GM19463 (cell line): ENCODE data around the gene ADPRHL1.
"Not testable (repeated sequence)": the region's sequence is repeated elsewhere in the genome, so short reads cannot be mapped to it uniquely, and the experiment has no call there.

Experiments used
- ATAC-seq: cut with Tn5 transposase; IDR thresholded peaks from one replicate; pipeline ENCODE4 v1.9.1; 2021; ENCODE audit warnings: mild to moderate bottlenecking, moderate library complexity; ENCODE audit not compliant: unreplicated experiment

Gene ADPRHL1

DNA sequence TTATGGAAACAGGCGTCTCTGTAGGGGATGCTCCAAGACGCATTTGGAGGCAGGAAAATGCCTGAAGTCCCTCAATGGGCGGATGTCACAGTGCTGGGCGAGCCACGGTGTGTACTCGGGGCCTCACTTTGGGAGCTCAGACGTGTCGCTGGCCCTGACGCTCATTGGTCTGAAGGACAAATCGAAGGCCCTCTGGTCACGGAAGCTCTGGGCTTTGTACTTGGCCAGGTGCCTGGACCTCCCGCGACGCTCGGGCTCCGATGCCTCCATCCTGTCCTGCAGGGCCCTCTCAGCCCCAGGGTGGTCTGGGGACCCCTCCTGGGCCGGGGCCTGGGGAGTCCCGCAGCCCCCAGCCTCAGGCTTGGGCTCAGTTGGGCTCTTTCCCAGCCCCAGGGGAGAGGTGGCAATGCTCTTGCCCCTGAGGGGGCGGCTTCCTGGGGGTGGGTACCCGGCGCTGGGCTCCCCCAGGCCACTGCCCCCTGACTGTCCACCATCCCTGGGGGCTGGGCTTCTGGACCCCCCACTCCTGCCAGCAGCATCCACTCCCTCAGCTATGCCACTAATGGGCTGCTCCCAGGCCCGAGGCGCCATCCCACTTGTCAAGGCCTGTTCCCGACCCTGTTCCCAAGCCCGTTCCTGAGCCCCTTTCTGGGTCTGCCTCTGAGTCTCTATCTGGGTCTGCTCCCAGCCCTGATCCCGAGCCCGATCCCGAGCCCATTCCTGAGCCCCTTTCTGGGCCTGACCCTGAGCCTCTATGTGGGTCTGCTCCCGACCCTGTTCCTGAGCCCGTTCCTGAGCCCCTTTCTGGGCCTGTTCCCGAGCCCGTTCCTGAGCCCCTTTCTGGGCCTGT, 49.8 kb downstream of the ADPRHL1 start:
- ATAC-seq = no peak

DNA sequence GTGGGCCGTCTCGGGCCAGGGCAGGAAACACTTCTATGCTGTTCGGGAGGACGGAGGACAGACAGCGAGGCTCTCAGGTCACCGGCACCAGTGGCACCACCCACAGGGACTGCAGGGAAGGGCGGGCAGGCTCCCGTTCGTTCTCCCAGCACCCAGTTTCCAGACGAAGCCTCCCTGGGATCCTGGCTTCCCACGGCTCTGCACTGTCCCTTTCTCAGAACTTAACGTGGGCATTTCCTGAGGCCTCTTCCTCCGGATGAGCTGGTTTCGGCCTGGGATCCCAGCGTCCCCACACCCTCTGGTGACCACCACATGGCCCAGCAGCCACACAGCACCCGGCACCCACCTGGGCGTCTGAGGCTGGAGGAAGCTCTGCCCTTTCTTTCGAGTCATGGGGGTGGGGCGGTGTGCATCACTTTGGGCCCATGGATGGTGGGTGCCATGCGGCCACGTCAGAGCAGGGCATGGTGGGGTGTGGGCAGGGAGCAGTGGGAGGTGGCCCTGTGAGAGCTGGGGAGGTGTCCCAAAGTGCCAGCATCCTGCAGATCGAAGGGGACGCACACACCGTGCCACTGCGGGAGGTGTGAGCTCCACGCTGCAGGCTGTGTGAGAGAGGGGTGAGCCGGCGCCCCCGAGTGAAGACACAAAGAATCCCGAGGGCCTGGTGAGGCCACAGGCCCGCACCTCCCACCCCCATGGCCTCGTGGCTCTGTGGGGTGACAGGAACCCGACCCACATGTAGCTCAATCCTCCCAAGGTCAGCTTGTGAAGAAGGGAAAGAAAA, 50.6 kb downstream of the ADPRHL1 start:
- no peak for ATAC-seq

DNA sequence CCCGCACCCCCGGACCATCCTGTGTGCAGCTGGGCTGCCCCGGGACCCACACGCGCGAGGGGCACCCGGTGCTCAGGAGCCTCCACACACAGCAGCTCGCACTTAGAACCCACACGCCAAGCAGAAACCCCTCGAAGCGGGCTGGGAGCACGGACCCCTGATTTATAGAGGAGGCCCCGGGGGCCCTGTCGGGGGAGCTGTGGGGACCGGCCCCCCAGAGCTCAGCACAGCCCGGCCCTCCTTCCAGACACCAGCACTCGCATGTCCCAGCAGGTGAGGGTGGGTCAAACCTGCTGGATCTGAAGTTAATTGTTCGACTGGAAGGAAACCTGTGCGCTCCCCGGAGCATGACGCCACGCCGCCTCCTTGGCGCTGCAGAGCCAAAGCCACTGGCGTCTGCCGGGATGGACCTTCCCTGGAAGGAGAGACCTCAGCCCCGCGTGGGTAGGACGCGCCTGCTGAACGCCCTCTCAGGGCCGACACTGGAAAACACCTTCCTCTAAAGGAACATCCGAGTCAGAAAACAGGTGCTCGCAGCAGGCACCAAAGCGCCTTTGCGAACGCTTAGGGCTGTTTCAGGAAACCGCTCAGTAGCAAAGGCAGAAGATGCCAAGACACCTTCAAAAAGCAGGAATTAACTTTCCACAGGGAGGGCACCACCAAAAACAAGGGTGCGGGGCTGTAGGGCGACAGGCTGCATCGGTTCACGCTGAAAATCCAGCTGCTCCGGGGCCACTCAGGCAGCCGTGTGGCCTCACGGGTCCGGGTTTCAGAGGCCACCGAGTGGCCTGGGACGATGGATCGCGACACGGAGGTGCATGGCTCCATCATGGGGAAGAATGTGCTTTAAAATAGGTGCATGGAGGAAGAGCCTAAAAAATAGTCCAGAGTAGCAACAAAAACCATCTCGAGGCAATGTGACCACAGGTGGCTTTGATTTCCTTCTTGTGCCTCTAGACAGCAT, 51.6 kb downstream of the ADPRHL1 start:
- ATAC-seq = no peak

DNA sequence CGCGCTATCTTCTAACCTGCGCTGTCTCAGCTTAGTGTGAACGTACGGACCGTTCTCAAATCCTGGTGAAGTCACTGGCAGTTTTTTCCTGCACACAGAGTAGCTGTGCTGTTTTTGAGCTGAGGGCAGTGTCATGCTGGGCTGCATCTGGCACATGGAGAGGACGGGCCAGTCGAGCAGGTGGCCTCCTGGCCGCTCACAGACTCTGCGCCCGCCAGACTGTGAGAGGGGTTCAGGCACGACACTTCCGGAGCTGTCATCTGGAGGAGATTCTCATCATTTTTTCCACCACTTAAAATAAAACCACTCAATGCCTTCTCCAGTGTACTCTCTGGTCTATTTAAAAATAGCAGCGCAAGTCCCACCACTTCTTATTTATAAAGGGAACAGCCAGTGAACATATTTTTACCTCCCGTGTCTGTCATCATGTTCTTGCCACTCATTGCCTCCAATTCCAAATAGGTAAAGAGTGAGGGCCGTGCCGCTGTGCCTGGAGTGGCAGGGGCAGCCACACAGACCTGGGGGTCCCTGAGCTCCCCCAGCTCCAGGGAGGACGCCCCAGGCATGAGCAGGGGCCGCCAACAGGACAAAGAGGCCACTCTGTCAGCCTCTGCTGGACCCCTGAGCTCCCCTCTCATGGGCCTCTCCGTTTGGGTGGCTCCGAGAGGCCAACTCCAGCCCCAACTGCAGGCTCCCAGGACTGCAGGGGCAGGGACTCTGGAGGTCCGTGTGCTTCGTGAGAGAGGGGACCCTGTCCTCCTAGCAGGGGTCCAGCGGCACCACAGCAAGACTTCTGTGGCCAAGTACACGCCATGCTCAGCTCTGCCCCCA, 52.5 kb downstream of the ADPRHL1 start:
- no peak for ATAC-seq

DNA sequence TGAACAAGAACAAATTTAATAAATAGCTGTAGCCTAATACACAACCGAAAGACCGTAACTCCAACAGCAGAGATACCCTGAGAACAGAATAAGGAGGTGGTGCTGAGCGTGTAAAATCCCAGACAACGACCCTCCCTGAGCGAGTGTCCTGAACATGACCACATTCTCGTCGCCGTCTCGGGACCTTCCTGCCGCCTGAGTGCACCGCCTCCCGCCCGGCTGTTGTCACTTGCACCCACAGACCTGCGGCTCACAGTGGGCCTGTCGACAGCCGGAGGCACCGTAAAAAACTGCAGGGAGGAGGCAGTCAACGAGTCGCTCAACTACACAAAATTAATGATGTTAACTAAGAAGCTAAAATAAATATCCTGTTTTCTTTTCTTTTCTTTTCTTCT, 53.5 kb downstream of the ADPRHL1 start:
- ATAC-seq = no peak

DNA sequence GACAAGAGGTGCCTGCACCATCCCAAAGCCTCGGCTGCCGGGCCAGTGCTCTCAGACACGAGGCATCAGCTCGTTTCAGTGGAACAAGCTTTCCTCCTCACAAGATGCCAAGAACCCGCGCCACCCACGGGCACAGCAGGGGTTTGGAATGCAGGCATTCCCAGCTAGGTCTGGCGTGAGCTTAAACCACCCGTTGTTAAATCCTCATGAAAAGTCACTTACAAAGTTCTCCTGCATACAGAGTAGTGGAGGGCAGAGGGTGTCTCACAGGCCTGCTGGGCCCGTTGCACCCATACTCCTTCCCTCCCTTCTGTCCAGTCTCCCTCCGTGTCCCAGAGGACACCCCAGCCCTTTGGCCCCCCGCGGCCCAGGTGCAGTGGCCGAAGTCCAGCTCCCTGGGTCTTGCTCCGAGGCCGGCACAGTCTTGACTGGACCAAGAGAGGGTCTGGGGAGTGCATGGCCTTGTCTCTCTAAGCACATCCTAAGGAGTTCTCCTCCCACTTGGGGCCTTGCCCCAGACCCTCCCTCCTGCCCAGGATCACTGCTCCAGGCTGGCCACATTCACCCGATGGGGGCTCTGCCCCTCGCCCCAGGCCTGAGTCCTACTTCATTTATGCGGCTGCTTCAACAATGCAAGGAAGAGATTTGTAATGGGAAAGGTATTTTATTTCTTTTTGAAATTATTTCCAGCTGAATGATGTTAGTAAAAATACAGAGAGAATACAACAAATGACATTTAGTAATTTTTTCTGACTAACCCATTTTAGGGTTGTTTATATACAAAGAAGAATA, 54.1 kb downstream of the ADPRHL1 start:
- ATAC-seq = no peak

DNA sequence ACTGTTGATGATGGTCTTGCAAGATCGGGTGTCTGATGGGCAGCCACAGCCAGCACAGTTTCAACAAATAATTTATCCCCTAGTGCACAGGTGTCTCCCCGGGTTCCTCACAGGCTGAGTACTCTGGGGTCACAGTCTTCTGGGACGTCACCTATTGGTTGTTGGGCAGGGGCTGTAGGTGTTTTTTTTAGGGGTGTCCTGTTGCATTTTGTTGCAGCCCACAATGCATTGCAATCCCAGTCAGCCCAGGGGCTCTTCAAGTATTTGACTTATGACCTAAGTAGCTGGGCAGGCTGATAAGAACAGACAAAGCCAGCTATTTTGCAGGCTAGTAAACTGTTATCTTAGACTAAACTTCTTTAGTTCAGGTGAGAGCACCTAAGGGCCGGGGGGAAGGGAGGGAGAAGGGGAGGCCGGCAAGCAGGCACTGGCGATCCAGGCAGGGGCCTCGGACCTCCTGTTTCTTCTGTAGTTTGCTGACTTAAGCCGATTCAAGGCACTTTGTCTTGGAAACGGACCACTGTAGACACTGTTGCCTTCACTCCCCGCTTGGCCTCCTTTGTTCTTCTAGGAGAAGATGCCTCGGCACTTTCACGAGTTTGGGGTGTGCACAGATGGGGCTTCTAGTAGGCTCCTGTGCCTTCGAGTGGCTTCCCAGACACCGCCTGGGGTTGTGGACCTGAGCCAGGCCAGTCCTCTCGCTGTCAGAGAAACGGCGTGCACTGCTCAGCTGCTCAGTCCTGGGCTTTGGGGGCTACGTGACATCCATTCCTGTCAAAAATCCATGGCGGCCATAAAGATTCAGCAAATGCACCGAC, 55.5 kb downstream of the ADPRHL1 start:
- ATAC-seq = no peak

DNA sequence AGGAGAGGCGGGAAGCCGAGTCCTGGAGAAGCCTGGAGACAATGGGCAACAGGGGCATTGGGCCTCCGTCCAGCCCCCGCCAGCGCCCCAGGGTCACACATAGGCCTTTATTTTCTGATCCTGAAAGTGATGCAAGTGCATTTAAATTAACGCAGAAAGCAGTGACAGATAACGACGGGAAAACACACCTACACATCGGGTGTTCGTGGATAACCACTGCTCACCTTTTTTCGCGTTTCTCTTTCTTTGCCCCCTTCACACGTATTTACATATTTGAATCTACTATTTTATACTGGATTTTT, 59.0 kb downstream of the ADPRHL1 start:
- ATAC-seq = no peak

DNA sequence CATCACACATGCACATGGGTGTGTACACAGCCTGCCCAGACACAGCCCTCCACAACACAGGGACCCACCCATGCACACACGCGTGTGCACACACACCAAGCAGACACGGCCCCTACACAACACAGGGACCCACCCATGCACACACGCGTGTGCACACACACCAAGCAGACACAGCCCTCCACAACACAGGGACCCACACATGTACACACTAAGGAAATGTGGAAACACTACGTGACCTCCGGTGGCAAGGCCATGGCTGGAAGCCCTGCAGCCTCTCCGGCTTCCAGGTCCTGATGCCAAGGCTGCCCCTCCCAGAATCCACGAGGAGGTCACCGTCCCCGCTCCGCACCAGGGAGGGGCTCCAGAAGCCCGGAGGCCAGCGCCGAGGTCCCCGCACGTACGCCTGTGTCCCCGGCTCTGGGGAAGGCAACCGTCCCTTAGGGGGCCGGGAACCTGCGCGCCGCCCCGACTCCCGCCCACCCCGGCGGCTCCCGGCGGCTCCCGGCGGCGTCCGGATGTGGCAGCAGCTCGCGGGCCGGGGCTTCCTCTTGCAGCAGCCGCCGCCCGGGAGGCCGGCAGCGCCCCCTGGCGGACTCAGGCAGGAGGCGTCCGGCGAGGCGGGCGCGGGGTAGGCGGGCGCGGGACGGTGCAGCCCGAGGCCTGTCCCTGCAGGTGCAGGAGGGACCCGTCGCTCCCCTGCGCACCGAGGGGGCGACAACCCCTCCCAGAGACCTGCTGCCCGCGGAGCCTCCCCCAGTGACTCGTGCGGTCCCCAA, 59.5 kb downstream of the ADPRHL1 start:
- peak; percentile 97 for ATAC-seq

DNA sequence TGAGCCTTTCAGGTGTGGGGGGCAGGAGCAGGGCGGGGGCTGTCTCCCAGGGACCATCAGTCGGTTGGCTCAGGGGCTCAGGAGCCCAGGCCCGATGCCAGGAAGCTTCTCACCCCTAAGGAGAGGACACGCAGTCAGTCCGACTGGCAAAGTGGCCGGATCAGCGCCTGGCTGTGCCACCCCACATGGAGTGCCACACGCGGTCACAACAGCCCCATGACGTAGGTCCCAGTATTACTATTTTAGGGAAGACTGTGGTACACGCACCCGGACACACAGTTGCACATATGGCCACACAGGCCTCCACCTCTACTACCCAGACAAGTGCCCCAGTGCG, 60.1 kb downstream of the ADPRHL1 start:
- ATAC-seq = no peak

DNA sequence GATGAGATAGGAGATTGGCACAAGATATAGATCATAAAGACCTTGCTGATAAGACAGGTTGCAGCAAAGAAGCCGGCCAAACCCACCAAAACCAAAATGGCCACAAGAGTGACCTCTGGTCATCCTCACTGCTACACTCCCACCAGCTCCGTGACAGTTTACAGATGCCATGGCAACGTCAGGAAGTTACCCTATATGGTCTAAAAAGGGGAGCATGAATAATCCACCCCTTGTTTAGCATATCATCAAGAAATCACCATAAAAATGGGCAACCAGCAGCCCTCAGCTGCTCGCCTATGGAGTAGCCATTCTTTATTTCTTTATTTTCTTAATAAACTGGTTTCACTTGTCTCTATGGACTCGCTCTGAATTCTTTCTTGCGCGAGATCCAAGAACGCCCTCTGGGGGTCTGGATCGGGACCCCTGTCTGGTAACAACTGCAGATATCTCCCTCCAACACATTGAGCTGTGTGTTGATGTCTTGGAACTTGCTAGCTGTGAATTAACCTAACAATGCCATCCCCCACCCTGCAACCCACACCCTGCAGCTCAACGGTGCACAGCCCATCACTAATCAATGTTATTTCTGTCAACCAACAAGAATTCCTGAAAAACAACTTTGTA, 62.3 kb downstream of the ADPRHL1 start:
- no peak for ATAC-seq

DNA sequence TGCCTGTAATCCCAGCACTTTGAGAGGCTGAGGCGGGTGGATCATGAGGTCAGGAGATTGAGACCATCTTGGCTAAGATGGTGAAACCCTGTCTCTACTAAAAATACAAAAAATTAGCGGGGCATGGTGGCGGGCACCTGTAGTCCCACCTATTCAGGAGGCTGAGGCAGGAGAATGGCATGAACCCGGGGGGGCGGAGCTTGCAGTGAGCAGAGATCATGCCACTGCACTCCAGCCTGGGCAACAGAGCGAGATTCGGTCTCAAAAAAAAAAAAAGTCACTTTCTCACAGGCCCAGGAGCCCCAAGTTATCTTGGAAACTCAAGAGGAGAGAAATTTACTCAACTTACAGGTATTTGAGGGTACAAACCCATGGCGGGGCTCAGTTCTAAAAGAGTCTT, 63.7 kb downstream of the ADPRHL1 start:
- not testable (repeated sequence) for ATAC-seq

DNA sequence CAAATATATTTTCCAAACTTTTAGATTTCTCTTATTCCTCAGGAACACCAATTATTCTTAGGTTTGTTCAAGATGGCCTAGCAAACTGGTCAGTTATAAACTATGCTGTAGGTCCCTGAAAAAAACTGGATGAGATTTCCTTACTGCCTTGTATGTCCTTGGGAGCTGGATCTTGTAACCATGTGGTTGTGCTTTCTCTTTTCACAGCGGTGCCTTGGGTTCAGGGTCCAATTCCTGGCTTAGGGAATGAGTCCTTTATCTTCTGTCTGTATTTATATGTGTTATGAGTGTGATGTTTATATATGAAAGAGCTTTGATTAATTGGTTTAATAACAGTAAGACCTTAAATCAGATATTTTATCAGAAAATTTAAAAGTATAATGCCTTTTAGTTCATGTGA, 65.9 kb downstream of the ADPRHL1 start:
- ATAC-seq = no peak

DNA sequence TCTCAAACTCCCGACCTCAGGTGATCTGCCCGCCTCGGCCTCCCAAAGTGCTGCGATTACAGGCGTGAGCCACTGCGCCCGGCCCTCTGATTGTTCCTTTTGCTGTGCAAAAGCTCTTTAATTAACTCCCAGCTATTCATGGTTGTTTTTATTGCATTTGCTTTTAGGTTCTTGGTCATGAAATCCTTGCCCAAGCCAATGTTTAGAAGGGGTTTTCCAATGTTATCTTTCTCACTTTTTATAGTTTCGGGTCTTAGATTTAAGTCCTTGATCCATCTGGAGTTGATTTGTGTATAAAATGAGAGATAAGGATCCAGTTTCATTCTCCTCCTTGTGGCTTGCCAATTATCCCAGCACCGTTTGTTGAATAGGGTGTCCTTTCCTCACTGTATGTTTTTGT, 70.2 kb downstream of the ADPRHL1 start:
- no peak for ATAC-seq

DNA sequence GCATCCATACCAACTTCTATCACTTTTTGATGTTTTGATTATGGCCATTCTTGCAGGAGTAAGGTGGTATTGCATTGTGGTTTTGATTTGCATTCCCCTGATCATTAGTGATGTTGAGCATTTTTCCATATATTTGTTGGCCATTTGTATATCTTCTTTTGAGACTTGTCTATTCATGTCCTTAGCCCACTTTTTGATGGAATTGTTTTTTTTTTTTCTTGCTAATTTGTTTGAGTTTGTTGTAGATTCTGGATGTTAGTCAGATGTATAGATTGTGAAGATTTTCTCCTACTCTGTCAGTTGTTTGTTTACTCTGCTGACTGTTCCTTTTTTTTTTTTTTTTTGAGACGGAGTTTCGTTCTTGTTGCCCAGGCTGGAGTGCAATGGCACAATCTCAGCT, 70.7 kb downstream of the ADPRHL1 start:
- not testable (repeated sequence) for ATAC-seq

DNA sequence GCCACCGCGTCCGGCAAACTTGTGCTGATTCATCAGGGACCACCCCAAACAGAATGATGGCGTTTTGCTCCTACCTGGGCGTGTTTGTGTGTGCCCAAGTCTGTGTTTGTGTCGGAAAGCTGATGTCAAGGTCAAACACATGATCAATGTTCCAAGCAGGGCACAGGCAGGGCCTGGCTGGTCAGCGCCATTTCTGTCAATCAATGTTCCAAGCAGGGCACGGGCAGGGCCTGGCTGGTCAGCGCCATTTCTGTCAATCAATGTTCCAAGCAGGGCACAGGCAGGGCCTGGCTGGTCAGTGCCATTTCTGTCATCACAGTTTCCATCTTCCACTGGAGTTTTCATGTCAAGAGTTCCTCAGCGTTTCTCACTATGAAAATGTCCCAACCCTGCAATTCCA, 74.5 kb downstream of the ADPRHL1 start:
- ATAC-seq = no peak

DNA sequence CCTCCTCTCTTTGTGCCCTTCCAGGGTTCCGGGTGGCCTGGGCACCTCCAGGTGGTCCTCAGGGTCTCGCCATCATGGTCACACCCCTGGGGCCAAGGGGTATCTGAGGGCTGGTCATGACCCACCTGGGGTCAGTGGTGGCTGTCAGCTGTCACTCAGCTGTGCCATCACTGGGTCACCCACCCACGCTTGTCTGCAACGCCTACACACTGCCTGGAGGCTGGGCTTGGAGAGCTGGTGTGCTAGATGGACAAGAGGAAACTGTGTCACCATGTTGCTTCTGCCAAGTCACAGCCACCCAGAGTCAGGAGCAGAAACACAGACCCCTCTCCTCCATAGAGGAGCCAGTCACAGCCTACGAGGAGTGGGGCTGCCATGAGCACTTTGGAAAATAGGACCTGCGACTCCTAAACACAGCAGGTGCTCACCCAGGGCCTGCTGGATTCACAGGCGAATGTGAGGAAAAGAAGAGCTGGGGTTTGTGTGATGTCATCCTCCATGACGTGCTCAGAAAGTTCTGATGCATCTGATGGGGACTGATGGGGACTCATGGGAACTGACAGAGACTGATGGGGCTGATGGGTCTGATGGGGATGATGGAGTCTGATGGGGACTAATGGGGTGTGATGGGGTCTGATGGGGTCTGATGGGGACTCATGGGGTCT, 78.6 kb downstream of the ADPRHL1 start:
- no peak for ATAC-seq
